Lower leg skin (tissue), 4 donors: ENCODE data around the gene CD63. TPM values are rescaled to one million over a fixed set of nuclear protein-coding genes. Genes with fewer than 3 reads are reported as not detected.
"Not testable (repeated sequence)": the region's sequence is repeated elsewhere in the genome, so short reads cannot be mapped to it uniquely, and the experiment has no call there.

ENCODE experiments used
- DNase-seq, 2 donors: peaks; one replicate each; pipeline ENCODE4 v3.0.0-alpha.2; 2019; ENCODE audit warnings: low spot score in 2 of 2
- H3K4me3 ChIP-seq: fragments of 200-600 bp; sonication (generic); 2 replicates; pipeline ENCODE4 v1.5.1; 2017; ENCODE audit warnings: mild to moderate bottlenecking, low read depth; ENCODE audit not compliant: poor library complexity, severe bottlenecking
- POLR2A ChIP-seq, 2 donors: fragments of 450-650 bp; IDR thresholded peaks; one replicate each; pipeline ENCODE4 v1.6.1; 2016 to 2017; ENCODE audit warnings: antibody characterized with exemption in 2 of 2, mild to moderate bottlenecking in 1 of 2, moderate library complexity in 1 of 2
- WGBS, 2 donors: methylation state at CpG; one replicate each; pipeline ENCODE4 v1.1.5; 2018; 5-methylcytosine and 5-hydroxymethylcytosine counted together
- intact Hi-C: fragments of 100-400 bp; cut with DNase I; formaldehyde crosslinking; loops from one replicate; pipeline ENCODE4 v1.15.0; 2023; ENCODE audit warnings: low total_unique reads
- total RNA-seq, 4 donors: library from RNA; depleted of rRNA; stranded (reverse); fragments of >200 nt; gene quantifications; one replicate each; pipeline ENCODE4 v1.1.0, GENCODE V29; 2016
- TF ChIP-seq, protein P1 (sequence below), 3 donors: fragments of 450-650 bp; IDR thresholded peaks; one replicate each; pipeline ENCODE4 v1.5.1; 2016; ENCODE audit warnings: antibody characterized with exemption in 3 of 3, mild to moderate bottlenecking in 3 of 3, moderate library complexity in 2 of 3

CD63 gene
- total RNA-seq, 4 donors from 2014 or later: 151 to 408 (median 196) TPM

GRCh38 chr12:55762646-55763045 lies 33.8 kb upstream of the CD63 start:
- no peak for DNase-seq
- no peak overlapping the region for H3K4me3 ChIP-seq
- intact Hi-C loops: no loop called here
- no peak for TF ChIP-seq POLR2A (IDR thresholded peaks at IDR 0.05)

- WGBS, 2 donors: 93 to 94% methylated on average over 6 of the region's 6 CpGs
- intact Hi-C loops: no loop called here
- no peak overlapping the region for H3K4me3 ChIP-seq
- DNase-seq: no peak
- TF ChIP-seq, protein P1, sequence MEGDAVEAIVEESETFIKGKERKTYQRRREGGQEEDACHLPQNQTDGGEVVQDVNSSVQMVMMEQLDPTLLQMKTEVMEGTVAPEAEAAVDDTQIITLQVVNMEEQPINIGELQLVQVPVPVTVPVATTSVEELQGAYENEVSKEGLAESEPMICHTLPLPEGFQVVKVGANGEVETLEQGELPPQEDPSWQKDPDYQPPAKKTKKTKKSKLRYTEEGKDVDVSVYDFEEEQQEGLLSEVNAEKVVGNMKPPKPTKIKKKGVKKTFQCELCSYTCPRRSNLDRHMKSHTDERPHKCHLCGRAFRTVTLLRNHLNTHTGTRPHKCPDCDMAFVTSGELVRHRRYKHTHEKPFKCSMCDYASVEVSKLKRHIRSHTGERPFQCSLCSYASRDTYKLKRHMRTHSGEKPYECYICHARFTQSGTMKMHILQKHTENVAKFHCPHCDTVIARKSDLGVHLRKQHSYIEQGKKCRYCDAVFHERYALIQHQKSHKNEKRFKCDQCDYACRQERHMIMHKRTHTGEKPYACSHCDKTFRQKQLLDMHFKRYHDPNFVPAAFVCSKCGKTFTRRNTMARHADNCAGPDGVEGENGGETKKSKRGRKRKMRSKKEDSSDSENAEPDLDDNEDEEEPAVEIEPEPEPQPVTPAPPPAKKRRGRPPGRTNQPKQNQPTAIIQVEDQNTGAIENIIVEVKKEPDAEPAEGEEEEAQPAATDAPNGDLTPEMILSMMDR (IDR thresholded peaks at IDR 0.05): no peak
- TF ChIP-seq POLR2A (IDR thresholded peaks at IDR 0.05): no peak
These were observed 31.9 kb upstream of the CD63 start for GRCh38 chr12:55760663-55761062.

GRCh38 chr12:55758575-55758974 lies 29.8 kb upstream of the CD63 start:
- 95 to 100% methylated on average over 4 of the region's 4 CpGs for WGBS, 2 donors
- intact Hi-C loops: not testable (repeated sequence)

GRCh38 chr12:55757701-55758100 lies 28.9 kb upstream of the CD63 start:
- intact Hi-C loops: no loop called here
- WGBS, 2 donors: 60 to 62% methylated on average over 2 of the region's 2 CpGs
- no peak overlapping the region for H3K4me3 ChIP-seq
- no peak for TF ChIP-seq POLR2A (IDR thresholded peaks at IDR 0.05)
- TF ChIP-seq, protein P1 (IDR thresholded peaks at IDR 0.05): no peak
- no peak for DNase-seq

More at GRCh38 chr12:55758575-55758974, 29.8 kb upstream of the CD63 start:
- H3K4me3 ChIP-seq, DNase-seq: not testable (repeated sequence)

DNA sequence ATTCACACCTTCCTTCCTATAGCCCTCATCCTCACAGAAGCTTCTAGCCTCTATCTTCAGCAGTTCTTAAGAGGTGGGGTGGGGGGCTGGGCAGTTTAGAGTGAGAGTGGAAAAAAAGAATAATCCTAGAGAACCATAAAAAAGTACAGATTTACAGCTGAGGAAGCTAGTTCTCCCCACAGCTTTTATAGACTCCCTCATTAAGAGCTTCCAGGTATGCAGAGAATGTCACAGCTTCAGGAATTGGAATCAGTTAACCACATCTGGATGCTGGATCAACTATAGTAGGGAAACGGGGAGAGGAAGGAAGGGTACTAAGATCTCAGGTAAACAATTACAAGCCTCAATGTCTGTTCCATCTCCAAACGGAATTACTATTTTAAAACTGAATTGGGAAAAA lies 26.4 kb upstream of the CD63 start:
- no peak for DNase-seq
- intact Hi-C loops: no loop called here
- 73 to 81% methylated on average over 2 of the region's 2 CpGs for WGBS, 2 donors

DNA sequence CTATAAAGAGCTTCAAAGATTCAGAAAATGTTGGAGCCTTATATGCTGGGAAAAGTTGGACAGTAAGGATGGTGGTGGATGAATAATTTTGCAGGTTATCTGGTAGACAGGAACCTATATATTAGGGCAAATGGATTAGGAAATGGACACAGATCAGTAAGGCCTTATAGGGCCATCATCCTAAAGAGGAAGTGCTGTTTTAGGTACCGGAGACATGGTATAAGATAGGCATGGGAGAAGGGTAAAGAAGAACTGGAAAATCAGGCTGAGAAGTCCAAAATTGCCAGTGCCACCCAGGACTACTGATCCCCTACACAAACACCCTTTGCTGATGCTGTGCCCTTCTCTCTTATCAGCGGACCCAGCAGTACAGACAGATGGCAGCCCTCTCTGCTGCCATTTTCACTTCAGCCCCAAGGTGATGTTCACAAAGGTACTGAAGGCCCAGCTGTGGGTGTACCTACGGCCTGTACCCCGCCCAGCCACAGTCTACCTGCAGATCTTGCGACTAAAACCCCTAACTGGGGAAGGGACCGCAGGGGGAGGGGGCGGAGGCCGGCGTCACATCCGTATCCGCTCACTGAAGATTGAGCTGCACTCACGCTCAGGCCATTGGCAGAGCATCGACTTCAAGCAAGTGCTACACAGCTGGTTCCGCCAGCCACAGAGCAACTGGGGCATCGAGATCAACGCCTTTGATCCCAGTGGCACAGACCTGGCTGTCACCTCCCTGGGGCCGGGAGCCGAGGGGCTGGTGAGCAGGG lies 19.6 kb upstream of the CD63 start:
- intact Hi-C loops: no loop called here
- TF ChIP-seq, protein P1 (IDR thresholded peaks at IDR 0.05): no peak
- TF ChIP-seq POLR2A (IDR thresholded peaks at IDR 0.05): no peak
- DNase-seq: no peak
- no peak overlapping the region for H3K4me3 ChIP-seq
- WGBS, 2 donors: 83 to 89% methylated on average over 17 to 18 of the region's 18 CpGs

More for the DNA sequence above, 26.4 kb upstream of the CD63 start:
- no peak overlapping the region for H3K4me3 ChIP-seq
- TF ChIP-seq, protein P1 (IDR thresholded peaks at IDR 0.05): no peak
- no peak for TF ChIP-seq POLR2A (IDR thresholded peaks at IDR 0.05)

GRCh38 chr12:55746913-55747231 lies 18.1 kb upstream of the CD63 start:
- intact Hi-C loops: no loop called here
- DNase-seq: no peak
- no peak overlapping the region for H3K4me3 ChIP-seq
- no peak for TF ChIP-seq POLR2A (IDR thresholded peaks at IDR 0.05)
- TF ChIP-seq, protein P1 (IDR thresholded peaks at IDR 0.05): no peak
